Spleen (tissue), 11 donors: Measurements from ENCODE around the gene DENND1B. TPM values are rescaled to one million over a fixed set of nuclear protein-coding genes. Genes with fewer than 3 reads are reported as not detected.

Source experiments
- DNase-seq: peaks from one replicate; pipeline ENCODE4 v3.0.0-alpha.2; 2020
- H3K27ac ChIP-seq, 8 donors: fragments of 200-600 bp; sonication (generic) in 7 of 8; 1 replicate in 4 of 8; 2 replicates in 4 of 8; pipeline versions ENCODE4 v1.5.0 to v1.8.0; 2016 to 2021; ENCODE audit warnings: inconsistent platforms in 4 of 8, mild to moderate bottlenecking in 4 of 8, moderate library complexity in 1 of 8
- H3K27me3 ChIP-seq, 7 donors: fragments of 200-600 bp; sonication (generic) in 6 of 7; replicated peaks in 1 of 7; 1 replicate in 4 of 7; 2 replicates in 3 of 7; pipeline versions ENCODE4 v1.5.0 to v1.8.0; 2016 to 2021; ENCODE audit warnings: inconsistent platforms in 3 of 7, mild to moderate bottlenecking in 1 of 7
- H3K36me3 ChIP-seq, 6 donors: fragments of 200-600 bp; sonication (generic) in 5 of 6; 1 replicate in 4 of 6; 2 replicates in 2 of 6; pipeline versions ENCODE4 v1.5.0 to v1.8.0; 2016 to 2021; ENCODE audit warnings: inconsistent platforms in 2 of 6
- H3K4me1 ChIP-seq, 6 donors: fragments of 200-600 bp; sonication (generic) in 5 of 6; 1 replicate in 3 of 6; 2 replicates in 3 of 6; pipeline versions ENCODE4 v1.5.0 to v1.8.0; 2016 to 2021; ENCODE audit warnings: inconsistent platforms in 3 of 6
- H3K4me3 ChIP-seq, 8 donors: fragments of 200-600 bp; sonication (generic) in 7 of 8; 1 replicate in 4 of 8; 2 replicates in 4 of 8; pipeline versions ENCODE4 v1.5.0 to v1.8.0; 2016 to 2021; ENCODE audit warnings: inconsistent platforms in 4 of 8, mild to moderate bottlenecking in 4 of 8, moderate library complexity in 2 of 8
- H3K9me3 ChIP-seq, 8 donors: fragments of 200-600 bp; sonication (generic) in 7 of 8; 1 replicate in 4 of 8; 2 replicates in 4 of 8; pipeline versions ENCODE4 v1.5.0 to v1.8.0; 2016 to 2021; ENCODE audit warnings: inconsistent platforms in 4 of 8
- POLR2A ChIP-seq, 3 donors: fragments of 450-650 bp; IDR thresholded peaks; one replicate each; pipeline ENCODE4 v1.5.1; 2017; ENCODE audit warnings: antibody characterized with exemption in 3 of 3, mild to moderate bottlenecking in 1 of 3
- POLR2AphosphoS5 ChIP-seq, 3 donors: sonication (generic); formaldehyde crosslinking; IDR thresholded peaks; one replicate each; pipeline ENCODE4 v1.5.1; 2017; ENCODE audit warnings: antibody characterized with exemption in 3 of 3
- WGBS, 5 donors: extraction: QIAGEN DNeasy Blood & Tissue Kit in 3 of 5; methylation state at CpG; one replicate each; pipeline versions ENCODE4 v1.1.5 to v1.1.7; 2013 to 2018; 5-methylcytosine and 5-hydroxymethylcytosine counted together
- intact Hi-C: fragments of 100-400 bp; cut with DNase I; formaldehyde crosslinking; loops from one replicate; pipeline ENCODE4 v1.15.0; 2023; ENCODE audit warnings: low total_unique reads
- polyA plus RNA-seq, 3 donors: library from polyadenylated mRNA; stranded (reverse); fragments of 200-250 nt; gene quantifications; one replicate each; pipeline ENCODE4 v1.2.1, GENCODE V29; 2013
- total RNA-seq, 7 donors: library from RNA; depleted of rRNA in 3 of 7; stranded (reverse); fragments of >200 nt in 3 of 7; fragmentation: NEBNext Ultra II Directional in 4 of 7; extraction: Animal tissue kit (Norgen Biotek cat#: 25700) in 4 of 7; gene quantifications; one replicate each; pipeline versions ENCODE4 v1.1.0 to v1.2.1, GENCODE V29; 2016 to 2021
- TF ChIP-seq, protein P1 (sequence below), 11 experiments: fragments of 200-600 bp in 7 of 11; fragments of 450-650 bp in 4 of 11; sonication (generic) in 4 of 11; IDR thresholded peaks in 8 of 11; conservative IDR thresholded peaks in 3 of 11; 1 replicate in 7 of 11; 2 replicates in 4 of 11; pipeline versions ENCODE4 v1.4.0 to v1.8.0; 2016 to 2021; ENCODE audit warnings: antibody characterized with exemption in 11 of 11, inconsistent platforms in 4 of 11, mild to moderate bottlenecking in 1 of 11
- donor health status: healthy with polysubstance abuse.
- donor health status: DM: no; HTN: no; CAD: no; lungs with moderate emphysema.
- donor health status: DM: no; HTN: no; CAD: no.
- donor health status: Bipolar disorder and iron deficiency.
- donor health status: healthy.
- donor health status: DM: no; HTN: no; CAD: no.
- donor health status: DM: yes; HTN: yes; CAD: no.

Gene DENND1B
- total and polyA plus RNA-seq, 10 donors: 2.8 to 31.8 (median 19.6) TPM

DNA sequence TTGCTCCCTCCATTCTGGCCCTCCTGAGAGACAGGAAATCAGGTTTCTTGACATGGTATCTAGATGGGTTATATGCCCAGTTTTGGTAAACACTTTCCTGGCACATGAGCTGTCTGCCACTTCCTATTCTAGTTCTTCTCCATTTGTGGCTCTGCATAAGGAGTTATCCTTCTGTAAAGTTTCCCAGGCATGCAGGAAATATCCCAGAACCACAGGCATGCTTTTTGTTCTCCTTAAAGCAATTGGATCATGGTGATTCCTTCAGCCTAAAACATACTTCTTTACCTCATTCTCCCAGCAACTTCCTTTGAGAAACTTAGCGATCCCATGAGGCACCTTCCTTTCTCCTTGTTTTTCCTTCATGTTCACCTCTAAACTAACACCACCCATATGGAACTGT is 307.4 kb downstream of the DENND1B start:
- H3K4me3 ChIP-seq: no peak overlapping the region
- no peaks in the 10 kb centered on the region for H3K27me3 ChIP-seq
- 89 to 100% (median 94%) methylated on average over 1 of the region's 1 CpG for WGBS, 5 donors
- no peaks in the 10 kb centered on the region for H3K36me3 ChIP-seq
- no peak overlapping the region for H3K27ac ChIP-seq
- DNase-seq: no peak
- no peaks in the 10 kb centered on the region for H3K9me3 ChIP-seq
- H3K4me1 ChIP-seq: peaks cover 0 to 6% (median 5%) of the 10 kb centered on the region in 6 donors
- TF ChIP-seq POLR2A (IDR thresholded peaks at IDR 0.05) (no peak), POLR2AphosphoS5 (IDR thresholded peaks at IDR 0.05) (no peak)
- TF ChIP-seq, protein P1, sequence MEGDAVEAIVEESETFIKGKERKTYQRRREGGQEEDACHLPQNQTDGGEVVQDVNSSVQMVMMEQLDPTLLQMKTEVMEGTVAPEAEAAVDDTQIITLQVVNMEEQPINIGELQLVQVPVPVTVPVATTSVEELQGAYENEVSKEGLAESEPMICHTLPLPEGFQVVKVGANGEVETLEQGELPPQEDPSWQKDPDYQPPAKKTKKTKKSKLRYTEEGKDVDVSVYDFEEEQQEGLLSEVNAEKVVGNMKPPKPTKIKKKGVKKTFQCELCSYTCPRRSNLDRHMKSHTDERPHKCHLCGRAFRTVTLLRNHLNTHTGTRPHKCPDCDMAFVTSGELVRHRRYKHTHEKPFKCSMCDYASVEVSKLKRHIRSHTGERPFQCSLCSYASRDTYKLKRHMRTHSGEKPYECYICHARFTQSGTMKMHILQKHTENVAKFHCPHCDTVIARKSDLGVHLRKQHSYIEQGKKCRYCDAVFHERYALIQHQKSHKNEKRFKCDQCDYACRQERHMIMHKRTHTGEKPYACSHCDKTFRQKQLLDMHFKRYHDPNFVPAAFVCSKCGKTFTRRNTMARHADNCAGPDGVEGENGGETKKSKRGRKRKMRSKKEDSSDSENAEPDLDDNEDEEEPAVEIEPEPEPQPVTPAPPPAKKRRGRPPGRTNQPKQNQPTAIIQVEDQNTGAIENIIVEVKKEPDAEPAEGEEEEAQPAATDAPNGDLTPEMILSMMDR (IDR thresholded peaks at IDR 0.05 in 8 of 11, conservative IDR thresholded peaks at IDR 0.05 in 3 of 11): no peak
- intact Hi-C loops: no loop called here

DNA sequence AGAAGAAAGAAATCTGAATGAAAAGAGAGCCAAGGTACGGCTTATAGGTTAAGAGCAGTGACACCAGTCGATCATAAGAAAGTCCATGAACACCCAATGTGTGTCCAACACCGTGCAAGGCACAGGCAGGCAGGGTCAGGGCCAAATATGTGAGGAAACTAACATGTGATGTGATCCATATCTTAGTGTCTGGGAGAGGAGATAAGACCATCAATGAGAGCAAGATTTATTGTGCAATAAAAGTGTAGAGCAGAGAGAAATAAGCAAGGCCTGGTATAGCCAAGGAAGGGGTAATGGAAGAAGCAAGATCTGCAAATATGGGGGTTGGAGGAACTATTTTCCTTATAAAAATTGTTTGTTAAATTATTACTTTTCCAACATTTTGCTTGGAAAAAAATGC is 308.5 kb downstream of the DENND1B start:
- 57 to 82% (median 62%) methylated on average over 3 of the region's 3 CpGs for WGBS, 5 donors

DNA sequence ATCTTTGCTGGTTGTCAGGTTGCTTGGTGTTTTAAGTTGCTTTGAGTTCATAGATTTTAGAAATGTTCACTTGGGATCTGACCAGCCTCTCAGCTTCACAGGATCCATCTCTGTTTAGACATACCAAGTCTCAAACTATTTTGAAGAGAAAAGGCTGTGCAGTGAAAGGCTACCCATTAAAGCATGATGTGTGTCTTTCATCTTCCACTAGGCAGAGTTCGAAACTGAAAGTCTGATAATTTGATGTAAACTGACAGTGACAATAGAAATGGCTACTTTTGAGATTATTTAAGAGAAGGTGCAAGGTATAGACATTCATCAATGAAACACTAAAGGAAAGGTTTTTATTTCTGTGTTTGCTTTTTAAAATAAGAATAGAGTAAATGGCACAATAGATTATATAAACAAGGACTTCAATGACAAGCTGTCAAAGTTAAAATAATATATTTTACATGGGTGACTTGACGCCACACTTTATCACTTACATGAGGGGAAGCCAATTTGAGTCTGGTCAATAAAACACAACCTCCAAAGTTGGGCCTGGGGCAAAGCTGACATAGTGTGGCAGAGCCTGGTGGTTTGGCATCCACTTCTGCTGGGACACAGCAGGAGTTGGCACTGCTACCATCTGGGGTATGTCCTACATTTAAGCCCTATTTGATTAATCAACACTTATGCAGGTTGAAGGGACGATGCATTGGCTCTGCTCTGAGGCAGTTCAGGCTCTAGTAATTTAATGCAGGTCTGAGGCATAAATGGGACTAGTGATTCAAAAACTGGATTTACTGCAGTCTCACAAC is 309.6 kb downstream of the DENND1B start:
- no peaks in the 10 kb centered on the region for H3K9me3 ChIP-seq
- no peaks in the 10 kb centered on the region for H3K27me3 ChIP-seq
- H3K27ac ChIP-seq: no peak overlapping the region
- DNase-seq: no peak
- no peak overlapping the region for H3K4me3 ChIP-seq
- WGBS, 5 donors: 86 to 94% (median 90%) methylated on average over 3 of the region's 3 CpGs
- no peaks in the 10 kb centered on the region for H3K36me3 ChIP-seq
- H3K4me1 ChIP-seq: peaks cover 0 to 6% (median 5%) of the 10 kb centered on the region in 6 donors
- intact Hi-C loops: no loop called here
- TF ChIP-seq POLR2A (IDR thresholded peaks at IDR 0.05) (no peak), POLR2AphosphoS5 (IDR thresholded peaks at IDR 0.05) (no peak)
- TF ChIP-seq, protein P1 (IDR thresholded peaks at IDR 0.05 in 8 of 11, conservative IDR thresholded peaks at IDR 0.05 in 3 of 11): no peak

More for the DNA sequence above, 308.5 kb downstream of the DENND1B start:
- no peaks in the 10 kb centered on the region for H3K9me3 ChIP-seq
- no peak overlapping the region for H3K4me3 ChIP-seq
- no peaks in the 10 kb centered on the region for H3K27me3 ChIP-seq
- H3K36me3 ChIP-seq: no peaks in the 10 kb centered on the region
- no peak for DNase-seq
- intact Hi-C loops: no loop called here
- H3K4me1 ChIP-seq: peaks cover 0 to 6% (median 5%) of the 10 kb centered on the region in 6 donors
- TF ChIP-seq POLR2AphosphoS5 (IDR thresholded peaks at IDR 0.05) (no peak), POLR2A (IDR thresholded peaks at IDR 0.05) (no peak)
- TF ChIP-seq, protein P1 (IDR thresholded peaks at IDR 0.05 in 8 of 11, conservative IDR thresholded peaks at IDR 0.05 in 3 of 11): no peak
- H3K27ac ChIP-seq: no peak overlapping the region

DNA sequence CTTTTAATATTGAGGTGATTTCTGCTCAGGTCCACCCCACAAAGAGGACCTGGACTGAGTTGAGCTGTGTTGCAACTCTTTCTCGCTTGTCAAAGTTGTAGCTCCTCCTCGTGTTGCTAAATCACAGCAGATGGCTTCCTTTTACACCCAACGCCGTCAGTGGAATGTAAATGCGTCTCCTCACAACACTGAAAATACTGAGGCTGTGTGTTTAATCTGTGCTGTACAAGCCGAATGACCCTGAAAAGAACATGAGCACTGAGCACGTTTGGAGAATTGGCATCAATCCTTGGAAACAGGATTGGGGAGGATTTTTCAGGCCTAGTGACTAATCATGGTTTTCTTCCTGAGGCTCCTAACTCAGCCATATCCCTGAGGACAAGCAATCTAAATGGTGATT is 311.2 kb downstream of the DENND1B start:
- no peak overlapping the region for H3K4me3 ChIP-seq
- no peak for DNase-seq
- H3K9me3 ChIP-seq: no peaks in the 10 kb centered on the region
- no peaks in the 10 kb centered on the region for H3K4me1 ChIP-seq
- H3K27ac ChIP-seq: no peak overlapping the region
- H3K36me3 ChIP-seq: no peaks in the 10 kb centered on the region
- no peaks in the 10 kb centered on the region for H3K27me3 ChIP-seq
- intact Hi-C loops: no loop called here
- 33 to 57% (median 44%) methylated on average over 7 of the region's 7 CpGs for WGBS, 5 donors
- TF ChIP-seq POLR2A (IDR thresholded peaks at IDR 0.05) (no peak), POLR2AphosphoS5 (IDR thresholded peaks at IDR 0.05) (no peak)
- TF ChIP-seq, protein P1 (IDR thresholded peaks at IDR 0.05 in 8 of 11, conservative IDR thresholded peaks at IDR 0.05 in 3 of 11): no peak
